SK-N-MC (cell line): ENCODE data around the gene OPCML.

ENCODE experiments used
- EZH2 ChIP-seq: fragments of 200-600 bp; sonication (generic); IDR thresholded peaks from one replicate; pipeline ENCODE4 v1.6.1; 2017; ENCODE audit warnings: antibody characterized with exemption
- FOXP2 ChIP-seq: optimal IDR thresholded peaks from 2 replicates; pipeline ENCODE3; 2011; ENCODE audit warnings: mild to moderate bottlenecking, moderate library complexity; ENCODE audit not compliant: insufficient read depth; ENCODE audit errors: extremely low read length, control extremely low read depth
- POLR2AphosphoS5 ChIP-seq: IDR thresholded peaks from 2 replicates; pipeline ENCODE4 v1.6.1; 2012; ENCODE audit warnings: mild to moderate bottlenecking, low read depth, low read length, borderline replicate concordance

- TF ChIP-seq POLR2AphosphoS5 = no peak
- TF ChIP-seq FOXP2 = no peak
- TF ChIP-seq EZH2 = no peak
Measured at GRCh38 chr11:133284156-133284555, 248.1 kb downstream of the OPCML start.
